Adrenal gland (tissue), 5 donors: ENCODE results near the gene TSPAN4.

Experiments used
- CTCF ChIP-seq, 6 experiments: fragments of 450-650 bp in 4 of 6; fragments of 200-600 bp in 2 of 6; sonication (generic) in 1 of 6; IDR thresholded peaks; 1 replicate in 5 of 6; 2 replicates in 1 of 6; pipeline versions ENCODE4 v1.5.1 to v1.8.0; 2016 to 2021; ENCODE audit warnings: antibody characterized with exemption in 6 of 6, mild to moderate bottlenecking in 2 of 6, moderate library complexity in 1 of 6
- POLR2A ChIP-seq, 2 donors: fragments of 450-650 bp; IDR thresholded peaks; one replicate each; pipeline ENCODE4 v1.6.1; 2017; ENCODE audit warnings: antibody characterized with exemption in 2 of 2, mild to moderate bottlenecking in 2 of 2, moderate library complexity in 1 of 2
- donor health status: DM: no; HTN: no; CAD: no.

GRCh38 chr11:800473-800872 lies 42.2 kb upstream of the TSPAN4 start:
- TF ChIP-seq CTCF (IDR thresholded peaks at IDR 0.05) = no peak
- TF ChIP-seq POLR2A (IDR thresholded peaks at IDR 0.05) = no peak
